IMR-90 (cell line): ENCODE results near the gene TSPEAR. TPM values are rescaled to one million over a fixed set of nuclear protein-coding genes. Genes with fewer than 3 reads are reported as not detected.

Experiments
- ATAC-seq: fragments of 200-7000 bp; cut with Tn5 transposase; 2 replicates; pipeline ENCODE4 v1.9.1; 2020; ENCODE audit warnings: low read depth, mild to moderate bottlenecking, moderate library complexity
- BruUV-seq: library from RNA; stranded (reverse); fragments of 400-500 nt; replicated peaks from 2 replicates; lab custom pipeline; 2021; lab: Mats Ljungman, UMichigan
- CTCF ChIA-PET: fragments of 300-600 bp; formaldehyde crosslinking; extraction: SDS; loops from one replicate; lab custom pipeline; 2021; ENCODE audit warnings: antibody characterized with exemption; lab: Yijun Ruan, JAX
- POLR2A ChIA-PET: fragments of 300-600 bp; sonication (Branson Sonifier 250); formaldehyde crosslinking; loops from one replicate; lab custom pipeline; 2022; ENCODE audit warnings: antibody characterized with exemption; ENCODE audit not compliant: unreplicated experiment; lab: Charles Lee
- DNase-seq: peaks from one replicate; pipeline ENCODE4 v3.0.0; 2013
- H2AFZ ChIP-seq: replicated peaks from 2 replicates; pipeline ENCODE3; 2013; ENCODE audit warnings: low read length, mild to moderate bottlenecking; ENCODE audit not compliant: poor library complexity
- H2AK5ac ChIP-seq: 2 replicates; pipeline ENCODE4 v1.6.1; 2013; ENCODE audit warnings: low read depth, low read length, inconsistent platforms
- H2AK9ac ChIP-seq: replicated peaks from 2 replicates; pipeline ENCODE3; 2013; ENCODE audit warnings: mild to moderate bottlenecking, low read depth, low read length, moderate library complexity; ENCODE audit not compliant: poor library complexity
- H2BK120ac ChIP-seq: 2 replicates; pipeline ENCODE4 v1.6.1; 2013; ENCODE audit warnings: low read depth, low read length, inconsistent platforms
- H2BK15ac ChIP-seq: 3 replicates; pipeline ENCODE4 v1.6.1; 2013; ENCODE audit warnings: low read depth, low read length, inconsistent platforms
- H2BK20ac ChIP-seq: 2 replicates; pipeline ENCODE4 v1.6.1; 2013; ENCODE audit warnings: low read depth, mild to moderate bottlenecking, inconsistent platforms, low read length, moderate library complexity
- H2BK5ac ChIP-seq: 2 replicates; pipeline ENCODE4 v1.6.1; 2013; ENCODE audit warnings: mild to moderate bottlenecking, low read depth, low read length, inconsistent platforms; ENCODE audit not compliant: poor library complexity, severe bottlenecking
- H3K14ac ChIP-seq: replicated peaks from 2 replicates; pipeline ENCODE4 v1.6.1; 2013; ENCODE audit warnings: low read depth, low read length, inconsistent platforms
- H3K18ac ChIP-seq: 2 replicates; pipeline ENCODE4 v1.6.1; 2013; ENCODE audit warnings: low read depth, low read length, control low read depth
- H3K23ac ChIP-seq: 2 replicates; pipeline ENCODE4 v1.6.1; 2013; ENCODE audit warnings: low read depth, low read length, inconsistent platforms
- H3K27ac ChIP-seq: 2 replicates; pipeline ENCODE4 v1.5.1; 2013; ENCODE audit warnings: mild to moderate bottlenecking, control low read depth, low read length; ENCODE audit not compliant: insufficient read depth
- H3K27me3 ChIP-seq: 2 replicates; pipeline ENCODE4 v1.6.1; 2013; ENCODE audit warnings: low read length; ENCODE audit not compliant: control insufficient read depth, insufficient read depth
- H3K36me3 ChIP-seq: 2 replicates; pipeline ENCODE4 v1.6.1; 2013; ENCODE audit warnings: low read length, mixed read lengths; ENCODE audit not compliant: control insufficient read depth, insufficient read depth
- H3K4ac ChIP-seq: 2 replicates; pipeline ENCODE4 v1.6.1; 2013; ENCODE audit warnings: low read depth, low read length, inconsistent platforms
- H3K4me1 ChIP-seq: 2 replicates; pipeline ENCODE4 v1.6.1; 2013; ENCODE audit warnings: low read length, mixed read lengths; ENCODE audit not compliant: control insufficient read depth, insufficient read depth
- H3K4me2 ChIP-seq: 2 replicates; pipeline ENCODE4 v1.6.1; 2013; ENCODE audit warnings: low read depth, mild to moderate bottlenecking, control low read depth, low read length, moderate library complexity
- H3K4me3 ChIP-seq: 2 replicates; pipeline ENCODE4 v1.5.1; 2013; ENCODE audit warnings: low read depth, mild to moderate bottlenecking, control low read depth, low read length, moderate library complexity; ENCODE audit not compliant: insufficient read depth
- H3K56ac ChIP-seq: 2 replicates; pipeline ENCODE4 v1.6.1; 2013; ENCODE audit warnings: low read length, inconsistent platforms; ENCODE audit not compliant: insufficient read depth; ENCODE audit errors: extremely low read depth
- H3K79me1 ChIP-seq, 2 experiments: 2 replicates each; pipeline ENCODE4 v1.6.1; 2013; ENCODE audit warnings: low read length in 2 of 2, inconsistent platforms in 1 of 2, low read depth in 1 of 2
- H3K9ac ChIP-seq: 2 replicates; pipeline ENCODE4 v1.6.1; 2013; ENCODE audit warnings: low read depth, low read length, control low read depth
- H3K9me1 ChIP-seq: 2 replicates; pipeline ENCODE4 v1.6.1; 2013; ENCODE audit warnings: low read length, inconsistent platforms; ENCODE audit not compliant: insufficient read depth
- H3K9me3 ChIP-seq: 2 replicates; pipeline ENCODE4 v1.6.1; 2013; ENCODE audit warnings: low read length; ENCODE audit not compliant: control insufficient read depth, insufficient read depth
- H4K20me1 ChIP-seq: 2 replicates; pipeline ENCODE4 v1.6.1; 2013; ENCODE audit warnings: low read length, inconsistent platforms; ENCODE audit not compliant: insufficient read depth
- H4K5ac ChIP-seq: 2 replicates; pipeline ENCODE4 v1.6.1; 2013; ENCODE audit warnings: mild to moderate bottlenecking, low read depth, low read length, control low read depth
- H4K8ac ChIP-seq, 2 experiments: 2 replicates each; pipeline ENCODE4 v1.6.1; 2013; ENCODE audit warnings: low read depth in 2 of 2, low read length in 2 of 2, control low read depth in 1 of 2, inconsistent platforms in 1 of 2
- H4K91ac ChIP-seq: 2 replicates; pipeline ENCODE4 v1.6.1; 2013; ENCODE audit warnings: low read depth, low read length, inconsistent platforms; ENCODE audit not compliant: insufficient read depth
- BHLHE40 ChIP-seq: fragments of 150-350 bp; IDR thresholded peaks from 2 replicates; pipeline ENCODE4 v1.6.1; 2016; ENCODE audit warnings: mild to moderate bottlenecking, low read depth, low read length
- CEBPB ChIP-seq: IDR thresholded peaks from 2 replicates; pipeline ENCODE4 v1.6.1; 2012; ENCODE audit warnings: low read depth, low read length, improper control_type of control experiment
- CHD1 ChIP-seq: IDR thresholded peaks from 2 replicates; pipeline ENCODE4 v1.6.1; 2012; ENCODE audit warnings: low read depth, low read length, improper control_type of control experiment
- CTCF ChIP-seq: conservative IDR thresholded peaks from 2 replicates; pipeline ENCODE4 v1.5.1; 2012; ENCODE audit warnings: mild to moderate bottlenecking, low read depth, low read length, improper control_type of control experiment
- FOS ChIP-seq: fragments of 150-350 bp; IDR thresholded peaks from 2 replicates; pipeline ENCODE4 v1.6.1; 2016; ENCODE audit warnings: low read depth, low read length
- MAFK ChIP-seq: IDR thresholded peaks from 2 replicates; pipeline ENCODE4 v1.6.1; 2012; ENCODE audit warnings: low read depth, low read length, improper control_type of control experiment
- MAZ ChIP-seq: IDR thresholded peaks from 2 replicates; pipeline ENCODE4 v1.6.1; 2012; ENCODE audit warnings: low read depth, mild to moderate bottlenecking, low read length, improper control_type of control experiment, moderate library complexity, borderline replicate concordance
- NFE2L2 ChIP-seq: fragments of 150-350 bp; IDR thresholded peaks from 2 replicates; pipeline ENCODE4 v1.6.1; 2016; ENCODE audit warnings: low read depth, mild to moderate bottlenecking, low read length
- POLR2A ChIP-seq: IDR thresholded peaks from 2 replicates; pipeline ENCODE4 v1.6.1; 2012; ENCODE audit warnings: mild to moderate bottlenecking, low read depth, low read length
- RAD21 ChIP-seq: IDR thresholded peaks from 2 replicates; pipeline ENCODE4 v1.6.1; 2012; ENCODE audit warnings: low read length, improper control_type of control experiment
- RCOR1 ChIP-seq: IDR thresholded peaks from 2 replicates; pipeline ENCODE4 v1.6.1; 2012; ENCODE audit warnings: mild to moderate bottlenecking, low read length, improper control_type of control experiment; ENCODE audit not compliant: insufficient replicate concordance
- SMC3 ChIP-seq: fragments of 150-350 bp; IDR thresholded peaks from 2 replicates; pipeline ENCODE4 v1.6.1; 2016; ENCODE audit warnings: low read depth, mild to moderate bottlenecking, antibody characterized with exemption, low read length, moderate library complexity
- USF2 ChIP-seq: fragments of 150-350 bp; IDR thresholded peaks from 2 replicates; pipeline ENCODE4 v1.6.1; 2017; ENCODE audit warnings: mild to moderate bottlenecking, antibody characterized with exemption, low read length, low read depth
- WGBS, 2 experiments: methylation state at CpG; one replicate each; pipeline versions ENCODE4 v1.1.5 to v1.1.7; 2013; ENCODE audit warnings: missing lambda C conversion rate in 2 of 2; ENCODE audit not compliant: insufficient read length in 1 of 2; ENCODE audit errors: extremely low coverage in 2 of 2; 5-methylcytosine and 5-hydroxymethylcytosine counted together
- dilution Hi-C: fragments of 300-500 bp; cut with HindIII; formaldehyde crosslinking; loops from one replicate; pipeline ENCODE4 v1.14.3; 2018; ENCODE audit warnings: low sequenced_read_pairs; ENCODE audit not compliant: unreplicated experiment
- in situ Hi-C: fragments of 300-500 bp; cut with MboI; formaldehyde crosslinking; loops from 3 replicates; pipeline ENCODE4 v1.14.3; 2019; ENCODE audit warnings: low sequenced_read_pairs, inconsistent platforms, mixed read lengths
- intact Hi-C: fragments of 100-400 bp; cut with micrococcal nuclease; formaldehyde crosslinking; loops from 2 replicates; pipeline ENCODE4 v1.10.0; 2022
- polyA plus RNA-seq, 3 experiments: library from polyadenylated mRNA; depleted of rRNA; stranded (reverse); fragments of >200 nt; gene quantifications; 2 replicates each; pipeline ENCODE4 v1.2.3, GENCODE V29; 2012; ENCODE audit warnings: low replicate concordance in 1 of 3
- total RNA-seq: library from RNA; depleted of rRNA; stranded (reverse); fragments of >200 nt; gene quantifications from 2 replicates; pipeline ENCODE4 v1.2.3, GENCODE V29; 2012
- TF ChIP-seq, protein P1 (sequence below): fragments of 150-350 bp; IDR thresholded peaks from 2 replicates; pipeline ENCODE4 v1.6.1; 2016; ENCODE audit warnings: low read depth, mild to moderate bottlenecking, low read length, moderate library complexity, borderline replicate concordance

Gene TSPEAR
- total and polyA plus RNA-seq, 2 of the 4 experiments (the other 2 are of a cell fraction): not detected

DNA sequence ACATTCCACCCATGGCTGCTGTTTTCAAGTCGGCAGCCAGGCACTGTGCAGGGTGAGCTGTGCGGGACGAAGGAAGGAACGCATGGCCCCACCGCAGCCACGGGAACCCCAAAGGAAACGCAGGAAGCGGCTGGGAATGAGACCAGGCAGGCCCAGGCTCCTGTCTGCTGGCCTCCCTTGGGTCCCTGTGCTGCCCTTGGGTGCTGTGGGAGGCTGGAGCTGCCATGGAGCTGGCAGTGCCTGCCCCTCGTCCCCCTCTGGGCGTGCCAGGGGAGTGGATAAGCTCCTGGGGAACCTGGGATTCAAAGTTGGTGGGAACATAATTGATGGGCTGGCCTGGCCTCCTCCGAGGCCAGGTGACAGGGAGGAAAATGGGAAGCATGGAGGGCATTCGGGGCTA is 143.1 kb downstream of the TSPEAR start:
- Histone ChIP-seq H2BK15ac (no peak overlapping the region), H3K9me3 (peaks cover 4% of the 10 kb centered on the region), H2BK5ac (no peak overlapping the region), H3K79me1 (no peaks in the 10 kb centered on the region), H3K56ac (no peak overlapping the region), H3K9me1 (no peaks in the 10 kb centered on the region), H3K27me3 (peaks cover 2% of the 10 kb centered on the region; the same call in 1 of the 2 replicates), H3K27ac (no peak overlapping the region), H3K9ac (no peak overlapping the region), H2AFZ (no peak overlapping the region), H3K4me2 (no peak overlapping the region), H2AK5ac (no peak overlapping the region), H3K18ac (no peak overlapping the region), H2AK9ac (no peak overlapping the region), H3K4me1 (no peaks in the 10 kb centered on the region), H4K91ac (no peak overlapping the region), H2BK20ac (no peak overlapping the region), H3K4me3 (no peak overlapping the region), H3K36me3 (no peaks in the 10 kb centered on the region), H4K8ac (no peak overlapping the region), H4K20me1 (no peaks in the 10 kb centered on the region), H2BK120ac (no peak overlapping the region), H4K5ac (no peak overlapping the region), H3K14ac (no peak overlapping the region), H3K4ac (no peak overlapping the region), H3K23ac (no peak overlapping the region)
- 38% methylated on average over 3 of the region's 12 CpGs; no CpG with 5 or more reads in 1 of the 2 experiments for WGBS, 2 experiments
- in situ Hi-C loops (no loop called here), dilution Hi-C loops (no loop called here), intact Hi-C loops (no loop called here)
- ATAC-seq: no peak
- CTCF ChIA-PET: interaction anchor here (0.6 kb wide), 1 partner anchor 31 kb away, joined by 3 read pairs; no protein-coding TSS in a partner anchor
- no TSS peak for BruUV-seq
- no peak for DNase-seq
- POLR2A ChIA-PET: no interaction called here
- TF ChIP-seq FOS (no peak), MAZ (no peak), CEBPB (no peak), NFE2L2 (no peak), CTCF (no peak), POLR2A (no peak), CHD1 (no peak), MAFK (no peak), RAD21 (no peak), USF2 (no peak), SMC3 (no peak), BHLHE40 (no peak), RCOR1 (no peak)
- TF ChIP-seq, protein P1, sequence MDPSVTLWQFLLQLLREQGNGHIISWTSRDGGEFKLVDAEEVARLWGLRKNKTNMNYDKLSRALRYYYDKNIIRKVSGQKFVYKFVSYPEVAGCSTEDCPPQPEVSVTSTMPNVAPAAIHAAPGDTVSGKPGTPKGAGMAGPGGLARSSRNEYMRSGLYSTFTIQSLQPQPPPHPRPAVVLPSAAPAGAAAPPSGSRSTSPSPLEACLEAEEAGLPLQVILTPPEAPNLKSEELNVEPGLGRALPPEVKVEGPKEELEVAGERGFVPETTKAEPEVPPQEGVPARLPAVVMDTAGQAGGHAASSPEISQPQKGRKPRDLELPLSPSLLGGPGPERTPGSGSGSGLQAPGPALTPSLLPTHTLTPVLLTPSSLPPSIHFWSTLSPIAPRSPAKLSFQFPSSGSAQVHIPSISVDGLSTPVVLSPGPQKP: no peak
